SK-N-SH treated with all-trans-retinoic acid at 6 μM for 48 hours (cell line): ENCODE data around the gene SAMD4A.

Experiments used
- ATAC-seq: fragments of 200-7000 bp; cut with Tn5 transposase; 3 replicates; pipeline ENCODE4 v1.9.1; 2020; ENCODE audit warnings: mild to moderate bottlenecking, moderate library complexity
- ARNTL ChIP-seq: fragments of 450-650 bp; formaldehyde crosslinking; IDR thresholded peaks from 2 replicates; pipeline ENCODE4 v1.5.0; 2020; ENCODE audit warnings: low read depth, mild to moderate bottlenecking, moderate library complexity, borderline replicate concordance
- BACH2 ChIP-seq: fragments of 250-450 bp; sonication (Bioruptor Pico); IDR thresholded peaks from 2 replicates; pipeline ENCODE4 v1.9.0; 2021; ENCODE audit warnings: mild to moderate bottlenecking, borderline replicate concordance
- CSDC2 ChIP-seq: fragments of 250-450 bp; sonication (Bioruptor Pico); IDR thresholded peaks from 2 replicates; pipeline ENCODE4 v1.5.0; 2020; ENCODE audit warnings: mild to moderate bottlenecking, moderate library complexity
- CSRNP3 ChIP-seq: fragments of 250-450 bp; sonication (Bioruptor Pico); IDR thresholded peaks from 2 replicates; pipeline ENCODE4 v1.5.1; 2021; ENCODE audit warnings: mild to moderate bottlenecking, moderate library complexity
- GLIS3 ChIP-seq: fragments of 250-450 bp; sonication (Bioruptor Pico); IDR thresholded peaks from 2 replicates; pipeline ENCODE4 v1.5.0; 2020; ENCODE audit warnings: mild to moderate bottlenecking, moderate library complexity
- ISL1 ChIP-seq: fragments of 250-450 bp; sonication (Bioruptor Pico); IDR thresholded peaks from 2 replicates; pipeline ENCODE4 v2.1.2; 2022; ENCODE audit warnings: mild to moderate bottlenecking, moderate library complexity
- OSR1 ChIP-seq: fragments of 250-450 bp; sonication (Bioruptor Pico); IDR thresholded peaks from 2 replicates; pipeline ENCODE4 v1.8.0; 2022; ENCODE audit warnings: moderate library complexity, mild to moderate bottlenecking, inconsistent platforms
- PPARA ChIP-seq: fragments of 250-450 bp; sonication (Bioruptor Pico); IDR thresholded peaks from 2 replicates; pipeline ENCODE4 v1.5.0; 2020; ENCODE audit warnings: mild to moderate bottlenecking, borderline replicate concordance
- RARB ChIP-seq: fragments of 250-450 bp; sonication (Bioruptor Pico); IDR thresholded peaks from 2 replicates; pipeline ENCODE4 v1.8.0; 2021; ENCODE audit warnings: mild to moderate bottlenecking, moderate library complexity
- TCF4 ChIP-seq: fragments of 250-450 bp; sonication (Bioruptor Pico); IDR thresholded peaks from 2 replicates; pipeline ENCODE4 v1.8.0; 2021; ENCODE audit warnings: mild to moderate bottlenecking, moderate library complexity, borderline replicate concordance
- TOX ChIP-seq: fragments of 250-450 bp; sonication (Bioruptor Pico); IDR thresholded peaks from 2 replicates; pipeline ENCODE4 v1.8.0; 2021; ENCODE audit warnings: mild to moderate bottlenecking, moderate library complexity, borderline replicate concordance
- ZC3H10 ChIP-seq: fragments of 250-450 bp; sonication (Bioruptor Pico); IDR thresholded peaks from 2 replicates; pipeline ENCODE4 v1.5.1; 2021; ENCODE audit warnings: mild to moderate bottlenecking, moderate library complexity
- ZFP3 ChIP-seq: fragments of 250-450 bp; sonication (Bioruptor Pico); IDR thresholded peaks from 2 replicates; pipeline ENCODE4 v1.5.0; 2020; ENCODE audit warnings: mild to moderate bottlenecking, moderate library complexity
- ZFP30 ChIP-seq: fragments of 450-650 bp; formaldehyde crosslinking; IDR thresholded peaks from 2 replicates; pipeline ENCODE4 v1.5.0; 2022; ENCODE audit warnings: mild to moderate bottlenecking, moderate library complexity
- ZNF565 ChIP-seq: fragments of 450-650 bp; formaldehyde crosslinking; conservative IDR thresholded peaks from 2 replicates; pipeline ENCODE4 v1.5.0; 2020; ENCODE audit warnings: low read depth, mild to moderate bottlenecking, moderate library complexity
- ZNF70 ChIP-seq: fragments of 450-650 bp; formaldehyde crosslinking; IDR thresholded peaks from 2 replicates; pipeline ENCODE4 v1.5.0; 2020; ENCODE audit warnings: mild to moderate bottlenecking, moderate library complexity
- ZNF8 ChIP-seq: fragments of 450-650 bp; formaldehyde crosslinking; IDR thresholded peaks from 2 replicates; pipeline ENCODE4 v1.5.0; 2020; ENCODE audit warnings: mild to moderate bottlenecking, moderate library complexity
- TF ChIP-seq, protein P1 (sequence below): fragments of 250-450 bp; sonication (Bioruptor Pico); IDR thresholded peaks from 2 replicates; pipeline ENCODE4 v1.5.0; 2020; ENCODE audit warnings: mild to moderate bottlenecking, moderate library complexity
- TF ChIP-seq, protein P2 (sequence below): fragments of 250-450 bp; sonication (Bioruptor Pico); IDR thresholded peaks from 2 replicates; pipeline ENCODE4 v1.5.1; 2020; ENCODE audit warnings: low read depth, mild to moderate bottlenecking, moderate library complexity
- TF ChIP-seq, protein P3 (sequence below): fragments of 250-450 bp; sonication (Bioruptor Pico); IDR thresholded peaks from 2 replicates; pipeline ENCODE4 v1.8.0; 2021; ENCODE audit warnings: low read depth, mild to moderate bottlenecking, moderate library complexity, borderline replicate concordance
- TF ChIP-seq, protein P4 (sequence below): fragments of 250-450 bp; sonication (Bioruptor Pico); IDR thresholded peaks from 2 replicates; pipeline ENCODE4 v1.8.0; 2020; ENCODE audit warnings: mild to moderate bottlenecking, moderate library complexity, borderline replicate concordance

SAMD4A gene

DNA sequence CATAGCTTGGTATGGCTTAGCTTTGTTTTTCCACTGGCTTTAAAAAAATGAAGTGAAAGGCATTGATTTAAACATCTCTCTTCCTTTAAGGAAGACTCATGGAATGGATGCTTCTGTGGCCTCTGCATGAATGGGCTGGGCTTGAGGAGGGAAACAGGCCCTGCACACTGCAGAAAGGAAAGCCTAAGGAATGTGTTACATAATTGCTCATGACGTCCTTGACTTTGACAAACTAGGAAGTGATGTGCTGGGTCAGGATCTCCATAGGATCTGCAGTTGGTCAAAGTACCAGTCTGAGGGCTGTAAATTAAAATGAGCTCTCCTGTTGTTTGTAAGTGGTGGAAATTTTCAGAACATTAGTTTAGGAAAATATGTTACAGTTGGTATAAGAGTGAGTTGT lies 12.7 kb downstream of the SAMD4A start:
- ATAC-seq = peak; percentile 43

DNA sequence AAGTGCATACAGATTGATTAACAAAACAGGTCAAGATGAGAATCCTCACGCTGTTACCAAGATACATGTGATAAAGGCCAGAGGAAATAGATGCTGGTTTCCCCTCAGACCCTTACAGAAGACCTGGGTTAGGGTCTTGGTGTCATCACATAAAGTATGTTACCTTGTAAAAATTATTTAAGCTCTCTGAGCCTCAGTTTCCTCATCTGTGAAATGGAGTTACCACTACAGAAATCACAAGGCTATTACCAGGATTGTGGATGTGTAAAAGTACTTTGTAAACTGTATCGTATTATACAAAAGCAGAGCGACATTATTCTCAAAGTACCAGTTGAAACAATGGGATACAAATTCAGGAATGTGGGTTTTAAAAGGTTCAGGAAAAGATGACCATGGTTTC lies 14.0 kb downstream of the SAMD4A start:
- TF ChIP-seq, protein P1, sequence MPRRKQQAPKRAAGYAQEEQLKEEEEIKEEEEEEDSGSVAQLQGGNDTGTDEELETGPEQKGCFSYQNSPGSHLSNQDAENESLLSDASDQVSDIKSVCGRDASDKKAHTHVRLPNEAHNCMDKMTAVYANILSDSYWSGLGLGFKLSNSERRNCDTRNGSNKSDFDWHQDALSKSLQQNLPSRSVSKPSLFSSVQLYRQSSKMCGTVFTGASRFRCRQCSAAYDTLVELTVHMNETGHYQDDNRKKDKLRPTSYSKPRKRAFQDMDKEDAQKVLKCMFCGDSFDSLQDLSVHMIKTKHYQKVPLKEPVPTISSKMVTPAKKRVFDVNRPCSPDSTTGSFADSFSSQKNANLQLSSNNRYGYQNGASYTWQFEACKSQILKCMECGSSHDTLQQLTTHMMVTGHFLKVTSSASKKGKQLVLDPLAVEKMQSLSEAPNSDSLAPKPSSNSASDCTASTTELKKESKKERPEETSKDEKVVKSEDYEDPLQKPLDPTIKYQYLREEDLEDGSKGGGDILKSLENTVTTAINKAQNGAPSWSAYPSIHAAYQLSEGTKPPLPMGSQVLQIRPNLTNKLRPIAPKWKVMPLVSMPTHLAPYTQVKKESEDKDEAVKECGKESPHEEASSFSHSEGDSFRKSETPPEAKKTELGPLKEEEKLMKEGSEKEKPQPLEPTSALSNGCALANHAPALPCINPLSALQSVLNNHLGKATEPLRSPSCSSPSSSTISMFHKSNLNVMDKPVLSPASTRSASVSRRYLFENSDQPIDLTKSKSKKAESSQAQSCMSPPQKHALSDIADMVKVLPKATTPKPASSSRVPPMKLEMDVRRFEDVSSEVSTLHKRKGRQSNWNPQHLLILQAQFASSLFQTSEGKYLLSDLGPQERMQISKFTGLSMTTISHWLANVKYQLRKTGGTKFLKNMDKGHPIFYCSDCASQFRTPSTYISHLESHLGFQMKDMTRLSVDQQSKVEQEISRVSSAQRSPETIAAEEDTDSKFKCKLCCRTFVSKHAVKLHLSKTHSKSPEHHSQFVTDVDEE (CRISPR knock-in tag) = no peak
- TF ChIP-seq CSRNP3 (CRISPR knock-in tag) (no peak), ZFP30 (no peak), PPARA (CRISPR knock-in tag) (no peak), TOX (CRISPR knock-in tag) (no peak), ZNF70 (CRISPR knock-in tag) (no peak), RARB (CRISPR knock-in tag) (no peak), TCF4 (CRISPR knock-in tag) (no peak), GLIS3 (CRISPR knock-in tag) (no peak), ZFP3 (no peak), BACH2 (CRISPR knock-in tag) (no peak), ZNF565 (no peak)
- TF ChIP-seq, protein P2, sequence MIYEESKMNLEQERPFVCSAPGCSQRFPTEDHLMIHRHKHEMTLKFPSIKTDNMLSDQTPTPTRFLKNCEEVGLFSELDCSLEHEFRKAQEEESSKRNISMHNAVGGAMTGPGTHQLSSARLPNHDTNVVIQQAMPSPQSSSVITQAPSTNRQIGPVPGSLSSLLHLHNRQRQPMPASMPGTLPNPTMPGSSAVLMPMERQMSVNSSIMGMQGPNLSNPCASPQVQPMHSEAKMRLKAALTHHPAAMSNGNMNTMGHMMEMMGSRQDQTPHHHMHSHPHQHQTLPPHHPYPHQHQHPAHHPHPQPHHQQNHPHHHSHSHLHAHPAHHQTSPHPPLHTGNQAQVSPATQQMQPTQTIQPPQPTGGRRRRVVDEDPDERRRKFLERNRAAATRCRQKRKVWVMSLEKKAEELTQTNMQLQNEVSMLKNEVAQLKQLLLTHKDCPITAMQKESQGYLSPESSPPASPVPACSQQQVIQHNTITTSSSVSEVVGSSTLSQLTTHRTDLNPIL (CRISPR knock-in tag) = no peak
- TF ChIP-seq, protein P3, sequence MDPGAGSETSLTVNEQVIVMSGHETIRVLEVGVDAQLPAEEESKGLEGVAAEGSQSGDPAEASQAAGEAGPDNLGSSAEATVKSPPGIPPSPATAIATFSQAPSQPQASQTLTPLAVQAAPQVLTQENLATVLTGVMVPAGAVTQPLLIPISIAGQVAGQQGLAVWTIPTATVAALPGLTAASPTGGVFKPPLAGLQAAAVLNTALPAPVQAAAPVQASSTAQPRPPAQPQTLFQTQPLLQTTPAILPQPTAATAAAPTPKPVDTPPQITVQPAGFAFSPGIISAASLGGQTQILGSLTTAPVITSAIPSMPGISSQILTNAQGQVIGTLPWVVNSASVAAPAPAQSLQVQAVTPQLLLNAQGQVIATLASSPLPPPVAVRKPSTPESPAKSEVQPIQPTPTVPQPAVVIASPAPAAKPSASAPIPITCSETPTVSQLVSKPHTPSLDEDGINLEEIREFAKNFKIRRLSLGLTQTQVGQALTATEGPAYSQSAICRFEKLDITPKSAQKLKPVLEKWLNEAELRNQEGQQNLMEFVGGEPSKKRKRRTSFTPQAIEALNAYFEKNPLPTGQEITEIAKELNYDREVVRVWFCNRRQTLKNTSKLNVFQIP (CRISPR knock-in tag) = no peak
- no peak for ATAC-seq

More for the DNA sequence above, 12.7 kb downstream of the SAMD4A start:
- TF ChIP-seq, protein P2 (CRISPR knock-in tag) = no peak
- TF ChIP-seq ZNF565 (no peak), ZFP3 (no peak), TCF4 (CRISPR knock-in tag) (no peak), ZC3H10 (CRISPR knock-in tag) (no peak), ZNF70 (CRISPR knock-in tag) (no peak), ARNTL (CRISPR knock-in tag) (no peak), ISL1 (CRISPR knock-in tag) (no peak), ZFP30 (no peak), PPARA (CRISPR knock-in tag) (no peak), CSDC2 (CRISPR knock-in tag) (no peak), GLIS3 (CRISPR knock-in tag) (no peak), BACH2 (CRISPR knock-in tag) (no peak), ZNF8 (CRISPR knock-in tag) (no peak), RARB (CRISPR knock-in tag) (no peak), CSRNP3 (CRISPR knock-in tag) (no peak), OSR1 (no peak)
- TF ChIP-seq, protein P4, sequence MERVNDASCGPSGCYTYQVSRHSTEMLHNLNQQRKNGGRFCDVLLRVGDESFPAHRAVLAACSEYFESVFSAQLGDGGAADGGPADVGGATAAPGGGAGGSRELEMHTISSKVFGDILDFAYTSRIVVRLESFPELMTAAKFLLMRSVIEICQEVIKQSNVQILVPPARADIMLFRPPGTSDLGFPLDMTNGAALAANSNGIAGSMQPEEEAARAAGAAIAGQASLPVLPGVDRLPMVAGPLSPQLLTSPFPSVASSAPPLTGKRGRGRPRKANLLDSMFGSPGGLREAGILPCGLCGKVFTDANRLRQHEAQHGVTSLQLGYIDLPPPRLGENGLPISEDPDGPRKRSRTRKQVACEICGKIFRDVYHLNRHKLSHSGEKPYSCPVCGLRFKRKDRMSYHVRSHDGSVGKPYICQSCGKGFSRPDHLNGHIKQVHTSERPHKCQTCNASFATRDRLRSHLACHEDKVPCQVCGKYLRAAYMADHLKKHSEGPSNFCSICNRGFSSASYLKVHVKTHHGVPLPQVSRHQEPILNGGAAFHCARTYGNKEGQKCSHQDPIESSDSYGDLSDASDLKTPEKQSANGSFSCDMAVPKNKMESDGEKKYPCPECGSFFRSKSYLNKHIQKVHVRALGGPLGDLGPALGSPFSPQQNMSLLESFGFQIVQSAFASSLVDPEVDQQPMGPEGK (CRISPR knock-in tag) = no peak
- TF ChIP-seq, protein P3 (CRISPR knock-in tag) = no peak
- TF ChIP-seq, all 23 proteins: peak for 0
